HG03064 (cell line): ENCODE results near the gene PMEPA1.

ENCODE experiments used
- ATAC-seq: cut with Tn5 transposase; IDR thresholded peaks from one replicate; pipeline ENCODE4 v1.9.1; 2021; ENCODE audit warnings: low read depth; ENCODE audit not compliant: unreplicated experiment

PMEPA1 gene

DNA sequence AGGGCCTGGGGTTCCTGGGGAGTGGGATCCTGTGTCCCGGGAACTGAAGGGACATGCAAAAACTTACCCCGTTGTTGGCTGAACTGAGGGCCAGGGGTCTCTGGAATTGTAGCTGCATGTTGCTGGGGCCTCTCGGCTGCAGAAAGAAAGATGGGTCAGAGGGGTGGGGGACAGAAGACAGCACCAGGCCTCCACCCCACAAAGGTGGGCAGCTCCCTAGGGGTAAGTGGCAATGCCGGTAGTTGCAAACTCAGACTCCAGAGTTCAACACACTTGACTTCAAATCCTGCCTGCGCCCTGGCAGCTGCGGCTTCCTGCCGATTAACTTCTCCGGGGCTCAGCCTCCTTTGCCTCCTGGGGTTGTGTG lies 94.4 kb downstream of the PMEPA1 start:
- ATAC-seq = no peak

DNA sequence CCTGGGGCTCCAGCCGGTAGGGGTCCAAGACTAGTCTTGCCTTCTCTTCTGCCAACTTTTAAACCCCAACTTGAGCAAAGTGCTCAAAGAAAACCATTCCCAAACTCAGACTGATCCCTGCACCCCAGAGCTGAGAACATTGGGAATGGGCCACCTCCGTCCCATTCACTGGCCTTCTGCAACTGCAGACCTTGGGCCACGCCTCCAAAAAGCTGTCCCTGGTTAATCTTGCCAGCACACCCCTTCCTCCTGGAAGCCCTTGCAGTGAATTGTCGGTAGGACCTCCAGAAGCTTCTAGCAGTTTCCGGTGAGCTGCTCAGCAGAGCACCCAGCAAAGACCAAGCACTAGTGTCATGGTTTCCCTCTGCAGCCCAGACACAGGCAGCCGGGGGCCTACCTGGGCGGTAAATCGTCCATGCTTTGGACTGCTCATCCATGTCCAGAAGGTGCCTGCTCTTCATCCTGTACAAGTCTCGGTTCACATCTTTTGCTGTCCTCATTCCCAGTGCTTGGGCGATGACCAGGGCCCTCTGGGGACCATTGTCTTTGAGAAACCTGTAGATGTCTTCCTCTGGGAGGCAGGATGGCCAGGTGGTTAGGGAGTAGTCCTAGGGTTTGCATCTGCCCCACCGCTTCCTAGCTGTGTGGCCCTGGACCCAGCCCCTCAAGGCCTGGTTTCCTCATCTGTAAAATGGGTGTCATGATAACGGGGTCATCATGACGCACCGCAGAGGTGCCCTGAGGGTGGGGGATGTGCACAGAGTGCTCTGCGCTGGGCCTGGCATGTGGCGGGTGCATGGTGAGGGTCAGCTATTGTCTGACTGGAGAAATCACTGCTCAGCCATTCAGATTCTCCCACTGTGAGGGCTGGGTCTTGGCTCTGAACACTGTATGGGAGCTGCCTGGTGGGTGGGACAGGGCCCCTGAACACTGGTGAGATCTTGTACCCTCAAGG lies 95.0 kb downstream of the PMEPA1 start:
- no peak for ATAC-seq

DNA sequence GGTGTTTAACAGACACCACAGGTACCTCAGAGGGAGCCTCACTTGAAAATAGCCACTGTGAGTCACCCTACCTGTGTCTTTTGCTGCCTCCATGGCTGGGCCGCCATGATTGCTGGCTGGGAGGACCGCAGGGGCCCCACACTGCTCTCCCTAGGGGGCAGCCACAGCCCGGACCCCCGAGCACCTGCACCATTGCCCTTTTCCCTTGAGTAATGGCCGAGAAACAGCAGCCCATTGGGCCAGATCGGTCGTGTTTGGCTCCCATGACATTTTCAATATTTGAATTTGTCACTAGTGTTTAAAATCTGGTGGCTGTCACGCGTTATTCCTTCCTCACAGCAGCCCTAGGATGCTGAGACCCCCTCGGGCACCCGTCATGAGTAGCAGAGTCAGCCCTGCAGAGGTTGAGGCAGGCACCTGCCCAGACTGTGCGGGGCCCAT lies 96.3 kb downstream of the PMEPA1 start:
- no peak for ATAC-seq

DNA sequence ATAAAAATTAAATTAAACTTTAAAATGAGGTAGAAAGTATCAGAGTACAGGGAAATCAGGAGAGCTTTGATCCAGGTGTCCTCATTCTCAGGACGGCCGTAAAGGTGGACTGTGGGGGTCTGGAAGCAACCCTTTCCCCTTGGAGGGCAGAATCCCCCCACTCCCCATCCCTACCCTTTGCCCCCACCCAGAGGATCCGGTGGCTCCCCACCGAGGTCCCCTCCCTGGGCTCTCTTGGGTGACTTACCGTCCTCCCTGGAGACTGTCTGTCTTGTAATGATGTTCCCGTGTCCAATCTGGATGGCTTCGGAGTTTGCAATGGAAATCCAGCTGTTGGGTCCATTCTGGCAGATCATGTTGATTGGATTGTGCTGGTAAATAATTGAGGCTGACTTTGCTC lies 96.9 kb downstream of the PMEPA1 start:
- no peak for ATAC-seq

DNA sequence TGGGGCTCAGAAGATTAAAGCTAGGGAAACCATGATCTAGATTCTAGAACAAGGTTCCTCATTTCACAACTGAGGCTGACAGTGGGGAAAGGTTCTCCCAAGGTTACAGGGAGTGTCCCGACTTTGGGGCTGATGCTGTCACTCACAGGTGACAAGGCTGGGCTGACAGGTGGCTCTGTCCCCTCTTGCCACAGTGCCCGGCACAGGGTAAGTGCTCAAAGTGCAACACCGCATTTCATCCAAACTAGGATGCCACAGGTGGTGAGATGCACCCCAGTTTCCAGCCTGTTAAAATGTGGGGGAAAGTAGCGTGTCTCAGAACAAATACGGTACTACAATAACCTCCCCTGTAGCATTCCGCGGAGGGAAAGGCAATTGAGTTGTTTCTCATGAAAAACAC lies 97.4 kb downstream of the PMEPA1 start:
- no peak for ATAC-seq

DNA sequence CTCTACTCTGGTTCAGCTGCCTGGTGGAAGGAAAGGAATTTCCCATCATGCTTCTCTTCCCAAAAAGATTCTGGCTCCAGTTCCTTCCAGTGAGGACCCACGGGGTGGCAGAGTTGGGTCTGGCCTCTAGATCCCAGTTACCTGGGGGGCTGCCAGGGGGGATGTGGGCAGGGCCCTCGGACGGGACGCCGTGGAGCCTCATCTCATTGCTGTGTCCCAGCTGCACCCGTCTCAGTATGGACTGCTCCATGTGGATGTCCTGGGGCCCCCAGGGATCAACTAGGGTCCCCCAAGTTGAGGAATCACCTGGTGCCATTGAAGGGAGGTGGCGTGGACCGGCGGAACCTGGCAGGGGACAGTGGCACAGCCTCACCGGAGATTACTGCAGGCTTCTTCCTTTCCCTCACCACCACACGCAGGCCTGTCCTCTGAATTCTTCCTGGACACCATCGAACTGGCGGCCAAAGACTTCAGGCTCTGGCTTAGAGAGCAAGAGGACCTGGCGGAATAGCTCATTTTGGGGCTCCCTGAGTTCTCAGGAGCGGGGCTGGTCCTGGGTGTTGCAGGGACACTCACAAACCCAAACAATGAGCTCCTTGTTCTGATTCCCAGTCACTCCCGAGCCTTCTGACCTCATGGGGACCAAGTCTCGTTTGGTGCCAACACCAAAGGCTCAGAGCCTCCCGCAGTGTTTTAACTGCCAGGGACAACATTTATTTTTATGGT lies 98.1 kb downstream of the PMEPA1 start:
- ATAC-seq = no peak

DNA sequence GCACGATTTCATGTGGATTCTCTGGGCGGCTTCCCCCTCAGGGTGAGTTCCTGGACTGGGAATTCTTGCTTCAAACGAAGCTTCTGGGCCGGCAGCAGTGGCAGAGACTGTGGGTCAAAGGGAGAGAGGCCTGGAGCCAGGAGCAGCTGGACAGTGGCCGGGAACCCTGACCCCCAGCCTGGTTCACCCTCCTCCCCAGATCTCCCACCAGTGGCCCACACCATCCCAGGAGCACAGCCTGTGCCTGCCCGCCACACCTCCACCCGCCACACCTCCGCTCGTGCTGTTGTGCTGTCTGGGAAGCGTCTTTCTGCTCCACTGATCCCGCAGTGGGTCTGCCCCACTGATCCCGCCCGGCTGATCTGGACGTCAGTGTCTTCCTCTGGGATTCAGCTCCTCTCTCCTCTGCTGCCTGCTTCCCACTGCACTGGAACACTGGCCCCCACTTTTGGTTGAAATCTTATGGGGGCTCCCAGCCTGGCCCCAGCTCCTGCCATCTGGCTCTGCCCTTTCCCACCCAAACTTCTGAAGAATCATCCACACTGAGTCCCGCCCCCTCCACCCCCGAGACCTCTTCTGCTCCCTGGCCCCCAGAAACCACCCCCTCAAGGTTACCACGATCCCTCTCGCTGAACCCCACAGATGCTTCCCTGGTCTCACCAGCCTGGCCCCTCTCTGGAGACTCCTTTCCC lies 99.4 kb downstream of the PMEPA1 start:
- no peak for ATAC-seq

DNA sequence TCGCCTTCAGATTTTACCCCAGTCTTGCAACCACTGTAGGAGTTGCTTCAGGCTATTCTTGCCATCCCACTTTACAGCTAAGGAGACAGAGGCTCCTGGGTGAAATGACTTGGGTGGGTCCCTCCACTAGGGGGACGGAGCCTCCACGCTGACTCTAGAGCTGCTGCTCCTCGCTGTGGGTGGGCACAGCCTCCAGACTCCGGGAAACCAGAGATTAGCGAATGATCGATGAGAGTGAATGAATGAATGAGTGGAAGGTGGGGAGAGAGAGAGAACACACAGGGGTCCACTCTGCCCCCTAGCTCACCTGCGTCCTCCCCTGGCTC lies 100.0 kb downstream of the PMEPA1 start:
- no peak for ATAC-seq

DNA sequence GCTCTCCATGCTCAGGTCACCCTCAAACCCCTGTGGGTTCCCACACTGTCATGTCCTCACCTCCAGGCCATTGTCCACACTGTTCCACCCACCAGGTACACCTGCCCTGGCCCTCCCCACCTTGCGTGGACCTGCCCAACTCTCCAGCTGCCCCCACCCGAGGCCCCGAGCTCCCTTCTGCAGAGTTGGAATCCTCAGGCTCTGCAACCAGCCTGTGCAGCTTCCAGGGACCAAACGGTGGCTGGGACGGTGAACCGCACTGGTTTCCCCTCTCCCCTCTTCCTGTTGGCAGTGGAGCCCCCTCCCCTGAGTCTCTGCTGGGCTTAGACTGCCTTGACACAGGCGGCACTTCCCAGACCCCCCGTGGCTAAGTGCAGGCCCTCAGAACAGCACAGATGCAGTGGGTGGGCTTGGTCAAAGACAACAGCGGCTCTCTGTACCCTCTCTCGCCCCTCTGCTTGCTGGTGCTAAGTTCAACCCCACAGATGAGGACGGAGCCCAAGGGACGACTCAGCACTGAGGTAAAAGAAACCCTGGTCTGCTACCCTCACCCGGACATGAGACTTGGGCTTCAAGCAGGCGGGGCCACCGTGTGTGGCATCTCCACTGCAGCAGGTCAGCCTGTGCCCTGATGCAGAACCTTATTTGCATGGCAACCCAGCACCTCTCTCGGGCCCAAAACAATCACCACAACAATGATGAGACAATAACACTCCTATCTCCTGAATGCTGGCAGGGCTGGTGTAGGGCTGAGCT lies 100.6 kb downstream of the PMEPA1 start:
- no peak for ATAC-seq

DNA sequence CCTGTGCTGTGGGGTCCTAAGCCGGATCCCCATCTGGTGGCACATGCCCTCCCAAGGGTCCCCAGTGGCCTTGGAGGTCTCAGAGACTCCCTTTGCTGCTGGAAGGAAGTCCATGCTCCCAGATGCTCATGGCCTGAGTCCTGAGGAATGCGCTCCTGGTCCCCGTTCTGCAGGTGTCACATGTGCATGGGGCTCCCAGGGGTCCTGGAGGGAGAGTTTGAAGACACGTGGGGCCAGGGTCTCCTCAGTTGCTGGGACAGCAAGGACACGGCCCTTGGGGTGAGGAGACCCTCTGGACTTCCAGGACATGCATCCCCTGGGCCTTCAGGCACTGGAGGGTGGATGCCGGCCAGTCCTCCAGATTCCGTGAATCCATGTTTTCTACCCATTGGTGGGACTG lies 101.3 kb downstream of the PMEPA1 start:
- ATAC-seq = no peak

DNA sequence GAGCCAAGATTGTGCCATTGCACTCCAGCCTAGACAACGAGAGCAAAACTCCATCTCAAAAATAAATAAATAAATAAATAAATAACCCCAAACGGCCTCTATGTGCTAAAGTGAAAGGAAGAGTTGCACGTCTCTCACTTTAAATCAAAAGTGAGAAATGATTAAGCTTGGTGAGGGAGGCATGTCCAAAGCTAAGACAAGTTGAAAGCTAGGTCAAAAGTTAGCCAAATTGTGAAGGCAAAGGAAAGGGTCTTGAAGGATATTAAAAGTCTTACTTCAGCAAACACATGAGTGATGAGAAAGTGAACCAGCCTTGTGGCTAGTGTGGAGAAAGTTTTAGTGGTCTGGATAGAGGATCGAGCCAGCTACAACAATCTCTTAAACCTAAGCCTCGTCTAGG lies 103.9 kb downstream of the PMEPA1 start:
- ATAC-seq = no peak

DNA sequence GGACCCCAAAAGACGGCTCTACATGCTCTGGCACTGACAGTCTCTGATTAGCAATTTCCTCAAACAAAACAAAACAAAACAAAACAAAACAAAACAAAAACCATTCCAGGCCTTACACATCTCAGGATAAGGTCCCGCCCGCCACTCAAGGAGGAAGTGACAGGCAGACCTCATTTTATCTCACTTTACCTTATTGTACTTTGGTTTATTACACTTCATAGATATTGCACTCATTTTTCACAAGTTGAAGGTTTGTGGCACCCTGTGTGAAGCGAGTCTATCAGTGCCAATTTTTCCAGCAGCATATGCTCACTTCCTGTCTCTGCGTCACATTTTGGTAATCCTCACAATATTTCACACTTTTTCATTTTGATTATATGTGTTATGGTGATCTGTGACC lies 104.8 kb downstream of the PMEPA1 start:
- no peak for ATAC-seq

DNA sequence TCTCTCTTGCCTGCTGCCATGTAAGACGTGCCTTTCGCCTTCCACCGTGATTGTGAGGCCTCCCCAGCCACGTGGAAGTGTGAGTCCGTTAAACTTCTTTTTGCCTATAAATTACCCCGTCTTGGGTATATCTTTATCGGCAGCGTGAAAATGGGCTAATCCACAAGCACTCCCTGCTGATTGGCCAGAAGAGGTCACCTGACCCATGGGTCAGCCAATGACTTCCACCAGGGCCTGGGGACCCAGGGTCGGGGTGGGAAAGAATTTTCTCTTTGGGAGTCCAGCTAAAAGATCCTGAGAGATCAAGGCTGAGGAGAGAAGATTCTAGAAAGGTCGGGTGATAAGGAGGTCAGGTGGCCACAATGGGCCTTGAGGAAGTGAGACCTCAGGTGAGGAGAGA lies 106.7 kb downstream of the PMEPA1 start:
- ATAC-seq = no peak

DNA sequence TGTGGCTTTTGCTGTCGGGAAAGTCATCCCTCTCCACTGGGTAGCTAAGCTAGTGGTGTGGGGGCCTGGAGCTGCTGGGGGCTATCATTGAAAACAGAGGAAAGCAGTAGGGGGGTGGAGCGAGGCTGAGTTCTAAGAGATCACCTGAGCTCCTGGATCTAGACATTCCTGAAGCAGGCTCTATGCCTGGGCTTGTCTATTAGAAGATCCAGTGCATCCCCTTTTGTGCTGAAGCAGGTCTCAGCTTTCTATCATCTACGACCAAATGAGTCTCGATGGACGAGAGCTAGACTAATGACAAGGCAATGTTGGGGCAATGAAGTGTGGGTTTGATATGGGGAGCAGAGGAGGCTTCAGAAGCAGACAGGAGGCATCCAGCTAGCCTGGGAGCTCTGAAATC lies 108.1 kb downstream of the PMEPA1 start:
- no peak for ATAC-seq

DNA sequence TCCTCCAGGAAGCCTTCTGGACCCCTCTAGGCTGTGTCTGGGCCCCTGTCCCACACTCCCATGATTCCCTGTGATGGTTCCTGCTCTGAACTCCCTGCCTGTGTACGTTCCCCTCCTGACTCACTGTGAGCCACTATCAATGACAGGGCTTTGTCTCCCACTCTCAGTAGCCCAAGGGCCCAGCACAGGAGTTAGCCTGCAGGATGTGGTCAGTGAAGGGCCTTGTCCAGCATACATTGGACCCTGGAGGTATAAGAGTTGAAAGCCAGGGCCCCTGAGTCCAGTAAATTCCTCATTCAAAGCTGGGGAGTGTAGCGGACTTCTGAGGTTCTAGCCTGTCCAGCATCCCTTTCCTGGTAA lies 108.6 kb downstream of the PMEPA1 start:
- no peak for ATAC-seq

DNA sequence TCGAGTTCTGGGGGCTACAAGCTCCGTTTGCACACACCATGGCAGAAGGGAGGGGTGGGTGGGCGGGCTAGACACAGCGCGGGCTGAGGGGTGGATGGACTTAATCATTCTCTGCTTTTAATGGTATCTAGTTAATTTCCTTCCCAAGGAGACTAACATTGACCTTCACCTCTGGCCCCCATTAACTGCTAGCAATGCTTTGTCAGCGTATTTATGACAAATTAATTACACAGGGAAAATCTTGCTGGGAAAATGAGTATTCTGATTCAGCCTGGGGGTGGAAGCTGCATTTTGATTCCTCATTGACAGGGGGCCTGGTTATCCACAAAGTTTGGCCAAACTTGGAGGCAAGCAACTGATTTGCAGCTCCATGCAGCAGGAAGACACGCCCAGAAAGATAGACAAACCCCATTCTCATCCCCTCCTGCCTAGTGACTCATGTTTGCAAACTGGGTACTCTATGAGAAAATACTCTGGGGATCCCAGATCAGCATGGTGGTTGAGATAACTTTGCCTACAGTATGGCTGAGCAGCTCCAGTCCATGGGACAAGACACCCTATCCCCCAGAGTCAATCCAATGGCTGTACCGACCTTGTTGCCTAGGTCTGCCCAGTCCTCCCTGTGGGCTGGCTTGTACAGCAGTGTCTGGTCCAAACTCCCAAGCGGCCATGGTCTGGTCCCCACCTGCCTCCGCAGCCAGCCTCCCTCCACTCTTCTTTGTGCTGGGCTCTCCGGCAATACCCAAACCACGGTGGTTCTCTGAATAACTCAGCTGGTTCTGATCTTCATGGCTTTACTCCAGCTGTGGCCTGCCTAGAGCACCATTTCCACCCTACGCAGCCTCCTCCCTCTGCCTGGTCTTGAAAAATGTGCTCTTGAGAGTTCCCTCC lies 109.2 kb downstream of the PMEPA1 start:
- ATAC-seq = no peak

DNA sequence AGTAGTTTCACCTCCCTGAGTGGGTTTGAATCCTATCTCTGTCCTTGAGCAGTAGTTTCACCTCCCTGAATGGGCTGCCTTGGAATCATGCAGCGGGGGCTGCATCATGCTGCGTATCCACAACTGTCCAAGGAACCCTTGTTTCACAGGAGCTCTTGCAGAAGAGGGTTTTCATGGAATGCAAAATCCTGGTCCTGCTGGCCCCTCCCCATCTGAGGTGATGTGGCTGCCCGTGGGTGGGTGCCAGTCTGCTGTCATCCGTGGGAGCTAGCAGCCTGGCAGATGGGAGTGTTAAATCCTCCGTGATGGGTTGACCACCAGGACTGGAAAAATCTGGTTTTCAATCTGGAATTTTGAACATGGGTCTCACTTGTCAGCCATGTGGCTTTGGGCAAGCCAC lies 111.3 kb downstream of the PMEPA1 start:
- ATAC-seq = no peak
